8988T (cell line): ENCODE data around the gene S100A4.

Experiments
- DNase-seq: peaks from one replicate; pipeline ENCODE4 v3.0.0; 2011

S100A4 gene

GRCh38 chr1:153546796-153547559 is 1.4 kb upstream of the S100A4 start:
- no peak for DNase-seq

- DNase-seq: no peak
These were observed 765 bp upstream of the S100A4 start for GRCh38 chr1:153546371-153546770.

GRCh38 chr1:153544453-153545066 is 1.0 kb downstream of the S100A4 start:
- peak; percentile 14 for DNase-seq

- peak; percentile 3 for DNase-seq
These were observed 1.9 kb downstream of the S100A4 start for GRCh38 chr1:153543736-153544135.

- no peak for DNase-seq
These were observed 2.5 kb downstream of the S100A4 start for GRCh38 chr1:153542956-153543711.

- no peak for DNase-seq
These were observed 3.7 kb downstream of the S100A4 start for GRCh38 chr1:153541641-153542590.

GRCh38 chr1:153540394-153541361 is 4.9 kb downstream of the S100A4 start, which contains the start of gene S100A5:
Gene S100A5, minus strand, starts transcription at chr1:153540934. Its CDS starts 743 bp downstream, at chr1:153540191.
- DNase-seq: no peak

- DNase-seq: no peak
These were observed 6.1 kb downstream of the S100A4 start for GRCh38 chr1:153539395-153540093.

GRCh38 chr1:153538315-153538821 is 7.2 kb downstream of the S100A4 start:
- DNase-seq: no peak

- DNase-seq: no peak
These were observed 8.3 kb downstream of the S100A4 start for GRCh38 chr1:153537376-153537730.

GRCh38 chr1:153536671-153537375 is 8.8 kb downstream of the S100A4 start:
- no peak for DNase-seq

GRCh38 chr1:153536012-153536670 is 9.5 kb downstream of the S100A4 start:
- DNase-seq: peak; percentile 51

- DNase-seq: no peak
These were observed 10.2 kb downstream of the S100A4 start, which contains the start of gene S100A6 for GRCh38 chr1:153535242-153536011. Gene S100A6, minus strand, starts transcription at chr1:153535991. Its CDS starts 652 bp downstream, at chr1:153535339.

GRCh38 chr1:153534925-153535241 is 10.7 kb downstream of the S100A4 start:
- DNase-seq: no peak

GRCh38 chr1:153534226-153534924 is 11.2 kb downstream of the S100A4 start:
- DNase-seq: no peak

GRCh38 chr1:153533689-153534201 is 11.9 kb downstream of the S100A4 start:
- DNase-seq: peak; percentile 48

- peak; percentile 87 for DNase-seq
These were observed 12.6 kb downstream of the S100A4 start for GRCh38 chr1:153532769-153533599.
